GM12801 (cell line): ENCODE results near the gene ING2.

Experiments
- TF ChIP-seq, protein P1 (sequence below): IDR thresholded peaks from one replicate; pipeline ENCODE4 v1.5.1; 2011; ENCODE audit warnings: control low read depth; ENCODE audit not compliant: insufficient read length; ENCODE audit errors: extremely low read depth

Gene ING2

DNA sequence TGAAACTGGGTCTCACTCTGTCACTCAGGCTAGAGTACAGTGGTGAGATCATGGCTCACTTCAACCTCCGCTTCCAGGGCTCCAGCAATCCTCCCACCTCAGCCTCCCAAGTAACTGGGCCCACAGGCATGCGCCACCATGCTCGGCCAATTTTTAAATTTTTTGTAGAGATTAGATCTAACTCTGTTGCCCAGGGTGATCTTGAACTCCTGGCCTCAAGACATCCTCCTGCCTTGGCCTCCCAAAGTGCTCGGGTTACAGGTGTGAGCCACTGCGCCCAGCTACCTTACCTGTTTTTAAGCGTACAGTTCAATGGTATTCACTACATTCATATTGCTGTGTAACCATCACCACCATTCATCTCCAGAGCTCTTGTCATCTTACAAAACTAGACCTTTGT lies 41.5 kb downstream of the ING2 start:
- TF ChIP-seq, protein P1, sequence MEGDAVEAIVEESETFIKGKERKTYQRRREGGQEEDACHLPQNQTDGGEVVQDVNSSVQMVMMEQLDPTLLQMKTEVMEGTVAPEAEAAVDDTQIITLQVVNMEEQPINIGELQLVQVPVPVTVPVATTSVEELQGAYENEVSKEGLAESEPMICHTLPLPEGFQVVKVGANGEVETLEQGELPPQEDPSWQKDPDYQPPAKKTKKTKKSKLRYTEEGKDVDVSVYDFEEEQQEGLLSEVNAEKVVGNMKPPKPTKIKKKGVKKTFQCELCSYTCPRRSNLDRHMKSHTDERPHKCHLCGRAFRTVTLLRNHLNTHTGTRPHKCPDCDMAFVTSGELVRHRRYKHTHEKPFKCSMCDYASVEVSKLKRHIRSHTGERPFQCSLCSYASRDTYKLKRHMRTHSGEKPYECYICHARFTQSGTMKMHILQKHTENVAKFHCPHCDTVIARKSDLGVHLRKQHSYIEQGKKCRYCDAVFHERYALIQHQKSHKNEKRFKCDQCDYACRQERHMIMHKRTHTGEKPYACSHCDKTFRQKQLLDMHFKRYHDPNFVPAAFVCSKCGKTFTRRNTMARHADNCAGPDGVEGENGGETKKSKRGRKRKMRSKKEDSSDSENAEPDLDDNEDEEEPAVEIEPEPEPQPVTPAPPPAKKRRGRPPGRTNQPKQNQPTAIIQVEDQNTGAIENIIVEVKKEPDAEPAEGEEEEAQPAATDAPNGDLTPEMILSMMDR: no peak

DNA sequence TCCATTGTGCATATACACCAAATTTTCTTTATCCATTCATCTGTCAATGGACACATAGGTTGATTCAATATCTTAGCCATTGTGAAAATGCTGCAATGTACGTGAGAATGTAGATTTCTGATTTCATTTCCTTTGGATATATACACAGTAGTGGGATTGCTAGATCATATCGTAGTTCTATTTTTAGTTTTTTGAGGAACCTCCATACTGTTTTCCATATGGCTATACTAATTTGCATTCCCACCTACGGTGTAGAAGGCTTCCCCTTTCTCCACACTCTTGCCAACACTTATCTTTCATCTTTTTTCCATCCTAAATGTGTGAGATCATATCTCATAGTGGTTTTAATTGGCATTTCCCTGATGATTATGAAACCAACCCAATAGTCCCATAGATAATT lies 43.4 kb downstream of the ING2 start:
- TF ChIP-seq, protein P1: no peak

DNA sequence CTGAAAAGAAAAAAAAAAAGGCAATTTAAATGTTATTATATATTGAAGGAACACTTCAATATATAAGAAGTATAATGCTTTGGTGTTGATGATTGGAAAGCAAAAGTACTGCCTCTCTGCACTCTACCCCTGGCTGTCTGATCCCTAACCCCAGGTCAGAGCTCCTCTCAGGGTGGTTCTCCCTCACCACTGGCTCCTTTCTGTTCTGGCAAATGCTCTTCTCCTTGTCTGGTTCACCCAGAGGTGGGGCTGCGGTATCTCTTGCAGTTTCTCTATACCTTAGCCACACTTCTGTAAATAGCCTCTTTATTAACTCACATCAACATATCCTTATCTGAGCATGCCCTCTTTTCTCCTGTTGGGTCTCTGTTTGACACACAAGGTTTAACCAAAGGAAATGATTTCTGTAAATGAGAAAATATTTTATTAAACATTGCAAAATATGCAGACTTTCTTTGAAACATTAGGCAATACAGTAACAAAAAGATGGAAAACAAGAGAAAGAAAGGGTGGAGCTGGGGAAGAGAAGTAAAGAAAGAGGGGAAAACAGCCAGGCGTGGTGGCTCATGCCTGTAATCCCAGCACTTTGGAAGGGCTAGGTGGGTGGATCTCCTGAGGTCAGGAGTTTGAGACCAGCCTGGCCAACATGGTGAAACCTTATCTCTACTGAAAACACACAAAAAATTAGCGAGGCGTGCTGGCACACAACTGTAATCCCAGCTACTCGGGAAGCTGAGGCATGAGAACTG lies 45.7 kb downstream of the ING2 start:
- TF ChIP-seq, protein P1: no peak

DNA sequence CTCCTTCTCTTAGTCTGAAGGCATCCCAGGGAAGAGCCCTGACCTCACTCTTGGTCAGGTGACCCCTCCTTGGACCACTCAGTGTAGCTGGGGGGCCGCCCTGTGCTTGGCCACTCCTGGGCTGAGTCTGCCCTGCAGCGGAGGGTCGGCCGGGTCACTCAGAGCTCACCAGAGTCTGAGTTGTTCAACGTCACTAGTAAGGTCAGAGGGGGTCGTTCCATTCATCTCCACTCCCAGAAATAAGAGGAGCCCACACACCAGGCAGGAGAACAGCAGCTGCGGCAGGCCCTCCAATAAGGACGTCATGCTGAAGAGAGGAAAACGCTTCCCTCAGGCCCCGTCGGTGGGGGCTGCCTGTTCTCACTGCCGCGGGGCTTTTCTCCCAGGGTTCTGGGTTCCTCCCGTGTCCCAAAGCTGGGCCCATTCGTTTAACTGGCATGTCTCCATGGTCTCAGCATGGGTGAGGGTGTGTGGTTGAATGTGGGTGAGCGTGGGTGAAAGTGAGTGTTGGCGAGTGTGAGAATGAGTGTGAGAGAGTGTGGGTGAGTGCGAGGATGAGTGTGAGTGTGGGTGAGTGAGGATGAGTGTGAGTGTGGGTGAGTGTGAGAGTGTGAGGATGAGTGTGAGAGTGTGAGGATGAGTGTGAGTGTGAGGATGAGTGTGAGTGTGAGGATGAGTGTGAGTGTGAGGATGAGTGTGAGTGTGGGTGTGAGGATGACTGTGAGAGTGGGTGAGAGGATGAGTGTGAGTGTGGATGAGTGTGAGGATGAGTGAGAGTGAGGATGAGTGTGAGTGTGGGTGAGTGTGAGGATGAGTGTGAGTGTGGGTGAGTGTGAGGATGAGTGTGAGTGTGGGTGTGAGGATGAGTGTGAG lies 47.7 kb downstream of the ING2 start:
- TF ChIP-seq, protein P1: no peak

DNA sequence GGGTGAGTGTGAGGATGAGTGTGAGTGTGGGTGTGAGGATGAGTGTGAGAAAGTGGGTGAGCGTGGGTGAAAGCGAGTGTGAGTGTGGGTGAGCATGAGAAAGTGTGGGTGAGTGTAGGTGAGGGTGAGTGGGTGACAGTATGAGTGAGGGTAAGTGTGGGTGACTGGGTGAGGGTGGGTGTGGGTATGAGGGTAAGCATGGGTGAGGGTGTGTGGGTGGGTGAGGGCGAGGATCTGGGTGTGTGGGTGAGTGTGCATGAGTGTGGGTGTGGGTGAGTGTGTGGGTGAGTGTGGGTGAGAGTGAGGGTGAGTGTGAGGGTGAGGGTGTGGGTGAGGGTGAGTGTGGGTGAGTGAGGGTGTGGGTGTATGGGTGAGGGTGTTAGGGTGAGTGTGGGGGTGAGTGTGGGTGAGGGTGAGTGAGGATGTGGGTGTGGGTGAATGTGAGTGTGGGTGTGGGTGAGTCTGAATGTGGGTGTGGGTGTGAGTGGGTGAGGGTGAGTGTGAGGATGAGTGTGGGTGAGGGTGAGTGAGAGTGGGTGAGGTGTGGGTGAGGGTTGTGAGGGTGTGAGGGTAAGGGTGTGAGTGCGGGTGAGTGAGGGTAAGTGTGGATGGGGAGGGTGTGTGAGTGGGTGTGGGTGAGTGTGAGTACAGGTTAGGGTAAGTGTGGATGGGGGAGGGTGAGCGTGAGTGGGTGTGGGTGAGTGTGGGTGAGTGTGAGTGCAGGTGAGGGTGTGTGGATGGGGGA lies 48.9 kb downstream of the ING2 start:
- TF ChIP-seq, protein P1: no peak

DNA sequence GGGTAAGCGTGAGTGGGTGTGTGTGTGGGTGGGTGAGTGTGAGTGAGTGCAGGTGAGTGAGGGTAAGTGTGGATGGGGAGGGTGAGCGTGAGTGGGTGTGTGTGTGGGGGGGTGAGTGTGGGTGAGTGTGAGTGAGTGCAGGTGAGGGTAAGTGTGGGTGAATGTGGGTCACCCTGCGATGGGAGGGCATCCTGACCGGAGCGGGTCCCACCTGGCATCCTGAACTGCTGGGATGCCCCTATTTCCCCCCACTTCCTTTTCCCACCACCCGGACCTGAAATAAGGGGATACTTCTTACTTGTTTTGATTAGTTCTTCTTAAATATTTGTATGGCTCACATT lies 49.5 kb downstream of the ING2 start:
- TF ChIP-seq, protein P1: no peak
